ENCODE results near the gene ITGA1.
A peak's percentile ranks its signal among the peaks of the same experiment; 100 is the strongest.
"Not testable (repeated sequence)": the region's sequence is repeated elsewhere in the genome, so short reads cannot be mapped to it uniquely, and the experiment has no call there.

ITGA1 gene

GRCh38 chr5:52976157-52976556 lies 188.4 kb downstream of the ITGA1 start:
- not testable (repeated sequence) for DNase-seq

GRCh38 chr5:52977264-52977897 lies 189.7 kb downstream of the ITGA1 start:
- no peak for DNase-seq

DNA sequence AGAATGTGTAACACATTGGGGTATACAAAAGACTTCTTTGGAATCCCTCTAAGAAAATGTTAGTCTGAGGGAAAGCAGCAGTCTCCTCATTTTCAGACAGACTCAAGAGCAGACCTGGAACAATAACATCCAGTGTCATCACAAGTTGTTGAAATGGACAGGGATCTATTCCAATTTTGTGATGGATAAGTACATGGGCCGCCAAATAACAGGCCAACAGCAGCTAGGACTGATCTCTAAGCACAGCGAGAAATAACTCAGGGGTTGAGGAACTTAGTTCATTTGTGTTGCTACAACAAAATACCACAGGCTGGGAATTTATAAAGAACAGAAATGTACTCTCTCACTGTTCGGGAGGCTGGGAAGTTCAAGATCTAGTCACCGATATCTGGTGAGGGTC lies 193.8 kb downstream of the ITGA1 start:
- no peak for DNase-seq

DNA sequence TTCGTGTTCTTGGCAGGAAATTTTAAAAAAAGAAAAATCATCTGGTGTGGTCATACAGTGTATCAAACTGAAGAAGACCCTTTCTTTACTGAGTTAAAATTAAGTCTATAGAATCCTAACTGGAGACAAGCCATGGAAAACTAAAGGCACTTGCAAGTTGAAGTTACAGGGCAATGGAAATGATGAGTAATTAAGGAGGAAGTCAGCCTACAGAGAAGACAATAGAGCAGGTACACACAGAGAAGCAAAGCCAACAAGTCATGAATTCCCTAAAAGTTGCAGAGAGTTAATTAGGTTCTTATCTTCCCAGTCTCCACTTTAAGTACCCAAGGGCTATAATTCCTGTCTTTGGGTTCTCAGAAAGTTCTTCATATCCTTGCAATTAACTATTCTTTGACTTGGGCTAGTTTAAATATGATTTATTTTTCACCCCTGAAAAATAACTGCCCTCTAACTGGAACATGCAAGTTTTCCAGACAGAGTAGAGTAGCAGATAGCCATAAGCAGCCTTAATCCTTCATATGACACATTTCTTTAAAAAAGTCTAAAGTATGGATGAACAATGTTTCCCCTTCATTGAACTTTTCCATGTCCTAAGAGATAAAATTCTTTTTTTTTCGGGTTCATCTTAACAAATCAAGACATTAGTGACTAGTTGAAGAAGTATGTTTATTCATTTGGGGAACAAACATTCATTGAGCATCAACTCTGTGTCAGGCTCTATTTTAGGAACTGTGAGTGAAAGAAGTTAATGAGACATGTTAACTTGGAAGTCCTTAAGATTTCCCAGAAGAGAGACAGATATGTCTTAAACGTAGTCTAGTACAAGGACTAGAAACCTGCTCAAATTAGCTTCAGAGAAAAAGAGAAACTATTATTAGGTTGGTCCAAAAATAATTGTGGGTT lies 196.3 kb downstream of the ITGA1 start:
- no peak for DNase-seq

DNA sequence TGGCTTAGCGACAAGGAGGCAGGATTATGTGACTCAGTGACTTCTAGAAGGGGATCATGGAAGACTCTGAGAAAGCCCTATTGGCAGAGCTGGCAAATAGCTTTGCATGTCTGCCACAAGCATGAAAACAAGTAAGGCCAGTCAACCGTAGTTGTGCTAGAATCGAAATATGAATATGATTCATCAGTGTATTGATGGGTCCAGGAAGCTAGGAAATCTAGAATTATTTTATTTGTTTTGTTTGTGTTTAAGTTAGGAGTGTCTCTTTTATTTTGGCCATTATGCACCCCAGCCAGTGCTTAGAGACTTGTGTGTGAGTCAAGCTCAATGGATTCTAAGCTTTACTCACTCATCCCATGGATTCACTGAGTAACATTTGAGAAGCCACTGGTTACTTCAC lies 197.6 kb downstream of the ITGA1 start:
- no peak for DNase-seq

DNA sequence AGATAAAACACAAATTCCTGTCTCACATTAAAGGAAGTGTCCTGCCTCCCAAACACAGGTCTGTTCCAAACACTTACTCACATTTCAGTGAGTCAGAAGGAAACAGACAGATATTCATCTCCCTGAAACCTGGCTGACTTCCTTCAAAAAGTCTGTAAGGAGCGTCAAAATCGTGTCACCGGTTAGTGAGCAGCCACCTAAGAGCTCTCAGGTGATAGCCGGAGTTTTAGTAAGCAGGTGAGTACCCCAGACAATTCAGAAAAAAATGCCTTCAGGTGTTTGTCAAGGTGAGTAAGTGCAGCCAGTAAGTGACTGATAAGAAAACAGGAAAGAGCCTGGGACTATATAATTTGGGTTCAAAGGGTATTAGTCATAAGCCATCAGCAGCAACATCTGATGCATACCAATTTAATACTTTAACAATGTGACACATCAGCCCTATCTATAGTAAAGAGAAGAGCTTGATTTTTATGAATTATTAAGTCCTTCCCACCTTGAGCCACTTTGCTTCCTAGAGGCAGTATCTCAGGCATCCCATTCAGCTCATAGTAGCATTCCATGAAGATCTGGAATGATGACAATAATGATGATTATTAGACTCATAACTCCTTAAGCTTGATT lies 200.1 kb downstream of the ITGA1 start:
- DNase-seq, result no peak

- DNase-seq, result no peak
These were observed 200.8 kb downstream of the ITGA1 start for GRCh38 chr5:52988335-52989024.

DNA sequence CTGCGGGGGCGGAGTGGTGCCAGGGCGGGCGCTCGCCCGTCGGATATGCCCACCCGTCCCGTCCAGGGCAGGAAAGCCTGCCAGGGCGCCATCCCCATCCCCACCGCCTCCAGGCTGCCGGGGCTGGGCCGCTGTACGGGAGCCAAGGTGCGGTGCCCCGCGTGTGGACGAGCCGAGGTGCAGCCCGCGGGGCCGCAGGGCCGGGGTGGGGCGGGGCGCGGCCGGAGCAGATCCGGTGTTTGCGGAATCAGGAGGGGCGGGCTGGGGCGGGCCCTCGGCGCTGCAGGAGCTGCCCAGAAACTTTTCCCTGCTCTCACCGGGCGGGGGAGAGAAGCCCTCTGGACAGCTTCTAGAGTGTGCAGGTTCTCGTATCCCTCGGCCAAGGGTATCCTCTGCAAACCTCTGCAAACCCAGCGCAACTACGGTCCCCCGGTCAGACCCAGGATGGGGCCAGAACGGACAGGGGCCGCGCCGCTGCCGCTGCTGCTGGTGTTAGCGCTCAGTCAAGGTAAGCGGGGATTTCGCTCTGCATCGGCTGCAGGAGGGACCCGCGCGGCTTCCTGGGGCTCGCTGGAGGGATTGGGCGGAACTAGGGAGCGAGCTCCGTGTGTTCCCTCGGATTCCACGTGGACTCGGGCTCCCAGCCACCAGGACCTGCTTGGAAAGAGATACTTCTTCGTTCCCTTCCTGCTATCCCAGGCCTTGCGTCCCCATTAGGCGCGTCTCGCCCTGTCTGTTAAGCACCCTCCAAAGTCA lies 201.5 kb downstream of the ITGA1 start, which contains the start of gene ITGA2:
TSS of gene ITGA2 (plus strand) at position 328 of the 756 bp plus-strand sequence. CDS start at position 445, 117 bp downstream.
- peak; percentile 65 for DNase-seq

DNA sequence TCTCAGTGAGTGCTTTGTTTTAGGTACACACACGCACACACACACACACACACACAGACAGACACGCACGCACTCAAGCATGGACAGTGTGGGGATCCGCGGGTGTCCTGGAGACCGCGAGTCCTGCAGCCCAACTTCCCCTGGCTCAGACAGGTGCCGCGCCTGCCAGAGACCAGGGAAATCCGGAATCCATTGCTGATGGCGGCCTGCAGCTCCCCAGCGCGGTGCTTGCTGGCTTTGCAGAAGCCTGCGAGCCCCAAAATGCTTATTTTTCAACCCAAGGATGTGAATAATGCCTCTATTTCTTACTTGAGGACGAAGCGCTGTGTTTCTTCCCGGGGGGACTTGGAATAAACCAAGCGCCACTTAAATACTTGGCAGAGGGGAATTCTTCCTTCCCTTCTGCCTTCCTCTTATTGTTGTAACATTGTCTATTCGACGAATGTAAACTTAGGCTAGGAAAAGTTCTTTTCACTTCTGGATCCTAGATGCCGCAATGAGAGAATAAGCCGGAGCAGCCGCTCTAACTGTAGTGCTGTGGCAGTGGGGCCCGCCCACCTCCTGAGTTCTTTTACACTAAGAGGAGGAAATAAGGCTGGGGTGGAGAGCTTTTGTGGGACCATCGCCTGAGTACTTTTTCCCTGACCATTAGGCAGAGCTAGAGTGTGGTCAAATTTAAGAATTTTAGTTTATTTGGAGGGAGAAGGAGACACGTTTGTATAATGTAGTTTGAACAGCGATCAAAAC lies 202.2 kb downstream of the ITGA1 start:
- DNase-seq, result peak; percentile 58

- no peak for DNase-seq
These were observed 202.8 kb downstream of the ITGA1 start for GRCh38 chr5:52990528-52990925.

DNA sequence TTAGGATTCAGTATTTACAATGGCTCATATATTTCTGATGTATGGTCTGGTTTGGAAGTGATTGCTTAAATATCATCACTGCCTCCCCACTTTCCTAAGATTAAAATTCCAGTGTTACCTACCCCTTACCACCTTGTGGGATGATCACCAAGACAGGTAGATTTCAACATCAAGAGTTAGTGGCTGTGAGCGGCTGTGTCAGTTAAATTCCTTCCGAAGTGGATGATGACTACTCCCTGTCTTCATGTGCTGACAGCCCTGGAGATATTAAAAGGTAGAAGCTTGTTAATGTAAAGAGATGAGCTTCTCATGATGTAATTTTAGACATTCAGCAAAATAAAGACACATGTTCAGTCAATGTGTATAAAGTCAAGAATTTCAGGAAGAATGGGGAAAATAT lies 205.7 kb downstream of the ITGA1 start:
- no peak for DNase-seq

GRCh38 chr5:52994266-52994665 lies 206.6 kb downstream of the ITGA1 start:
- no peak for DNase-seq

DNA sequence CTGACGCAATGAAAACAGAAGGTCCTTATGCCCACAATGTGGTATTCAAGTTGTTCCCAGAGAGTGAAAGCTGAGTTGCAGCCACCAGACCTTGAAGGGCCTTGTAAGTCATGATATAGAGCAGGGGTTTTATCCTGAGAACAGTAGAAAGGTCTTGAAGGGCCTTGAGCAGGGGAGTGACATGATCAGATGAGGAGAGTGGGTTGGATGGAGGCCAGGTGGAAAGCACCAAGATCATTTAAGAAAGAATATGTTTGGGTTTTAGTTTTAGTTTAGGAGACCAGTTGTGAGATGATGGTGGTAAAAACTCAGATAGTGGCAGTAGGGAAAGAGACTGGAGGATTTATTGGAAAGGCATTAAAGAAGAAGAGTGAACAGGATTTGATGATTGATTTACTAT lies 207.4 kb downstream of the ITGA1 start:
- no peak for DNase-seq

- no peak for DNase-seq
These were observed 208.2 kb downstream of the ITGA1 start for GRCh38 chr5:52995914-52996313.

GRCh38 chr5:52996979-52997378 lies 209.3 kb downstream of the ITGA1 start:
- no peak for DNase-seq

DNA sequence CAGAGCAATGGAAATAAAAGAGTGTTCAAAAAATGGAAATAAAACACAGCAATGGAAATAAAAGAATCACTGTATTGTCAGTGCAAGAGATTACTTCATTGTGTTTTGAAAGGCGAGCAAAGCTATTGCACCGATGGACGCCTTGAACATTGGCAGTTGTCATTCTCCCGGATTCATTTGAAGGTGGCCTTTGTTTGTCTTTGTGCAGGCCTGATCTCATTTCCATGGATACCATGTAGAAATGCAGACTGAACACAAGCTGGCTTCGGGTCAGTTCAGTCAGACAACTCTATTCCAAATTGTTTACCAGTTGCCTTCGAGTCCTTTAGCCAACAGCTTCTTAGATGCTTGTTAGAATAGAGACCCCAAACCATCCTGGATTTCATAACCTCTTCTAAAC lies 209.7 kb downstream of the ITGA1 start:
- no peak for DNase-seq

GRCh38 chr5:52998552-52999313 lies 211.0 kb downstream of the ITGA1 start:
- no peak for DNase-seq

DNA sequence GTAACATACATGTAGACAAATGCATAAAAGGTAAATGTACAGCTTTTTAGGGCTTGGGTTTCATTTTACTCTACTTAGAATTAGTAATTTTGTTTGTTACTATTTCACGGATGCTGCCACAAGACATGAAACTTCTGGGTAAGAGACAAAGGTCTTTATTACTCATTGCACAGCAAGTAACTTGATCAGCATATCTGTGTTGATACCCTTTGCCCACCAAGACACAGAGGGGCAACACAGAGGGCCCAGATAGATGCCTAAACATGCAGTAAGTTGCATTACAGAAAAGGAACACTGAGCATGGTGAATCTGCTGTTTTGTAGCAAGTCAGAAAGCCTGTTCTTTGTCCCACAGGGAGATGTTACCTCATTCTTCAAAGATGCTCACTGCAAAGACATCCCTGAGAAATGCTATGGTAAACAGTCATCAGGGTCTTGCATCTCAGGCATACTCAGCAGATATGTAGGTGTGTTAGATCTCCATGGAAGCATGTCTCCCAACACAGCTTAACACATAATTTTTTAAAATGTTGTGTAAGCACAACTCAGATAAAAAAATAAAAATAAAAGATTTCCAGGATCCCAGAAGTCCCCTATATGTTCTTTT lies 211.7 kb downstream of the ITGA1 start:
- no peak for DNase-seq

GRCh38 chr5:53001541-53001940 lies 213.8 kb downstream of the ITGA1 start:
- DNase-seq, result no peak

- no peak for DNase-seq
These were observed 214.8 kb downstream of the ITGA1 start for GRCh38 chr5:53002491-53002890.

Data from activated CD8-positive, alpha-beta memory T cell treated with anti-CD3 and anti-CD28 coated beads, Interleukin-2, amount 50 U/mL, for 48 hours (primary cell).